Suprapubic skin (tissue), 4 donors: ENCODE measurements around the gene CCDC85A. TPM values are rescaled to one million over a fixed set of nuclear protein-coding genes. Genes with fewer than 3 reads are reported as not detected.

ENCODE experiments used
- DNase-seq, 2 donors: peaks; one replicate each; pipeline ENCODE4 v3.0.0-alpha.2; 2019; ENCODE audit warnings: low spot score in 2 of 2
- H3K27ac ChIP-seq: fragments of 200-600 bp; sonication (generic); one replicate; pipeline ENCODE4 v1.5.1; 2019
- H3K27me3 ChIP-seq: fragments of 200-600 bp; sonication (generic); one replicate; pipeline ENCODE4 v1.5.1; 2019
- H3K36me3 ChIP-seq: fragments of 200-600 bp; sonication (generic); one replicate; pipeline ENCODE4 v1.5.1; 2019
- H3K4me1 ChIP-seq: fragments of 200-600 bp; sonication (generic); one replicate; pipeline ENCODE4 v1.5.1; 2019
- H3K4me3 ChIP-seq: fragments of 200-600 bp; sonication (generic); one replicate; pipeline ENCODE4 v1.5.1; 2019; ENCODE audit warnings: mild to moderate bottlenecking
- H3K9me3 ChIP-seq: fragments of 200-600 bp; sonication (generic); one replicate; pipeline ENCODE4 v1.5.1; 2019
- EP300 ChIP-seq: sonication (generic); formaldehyde crosslinking; IDR thresholded peaks from one replicate; pipeline ENCODE4 v1.6.1; 2017; ENCODE audit warnings: antibody characterized with exemption
- POLR2A ChIP-seq, 2 donors: fragments of 450-650 bp; IDR thresholded peaks; one replicate each; pipeline ENCODE4 v1.6.1; 2017; ENCODE audit warnings: antibody characterized with exemption in 2 of 2, mild to moderate bottlenecking in 2 of 2, moderate library complexity in 2 of 2
- POLR2AphosphoS5 ChIP-seq, 3 donors: sonication (generic); formaldehyde crosslinking; IDR thresholded peaks; one replicate each; pipeline ENCODE4 v1.6.1; 2017; ENCODE audit warnings: antibody characterized with exemption in 3 of 3
- WGBS: methylation state at CpG from one replicate; pipeline ENCODE4 v1.1.5; 2018; 5-methylcytosine and 5-hydroxymethylcytosine counted together
- total RNA-seq, 4 donors: library from RNA; depleted of rRNA; stranded (reverse); fragments of >200 nt; gene quantifications; one replicate each; pipeline ENCODE4 v1.1.0, GENCODE V29; 2016
- TF ChIP-seq, protein P1 (sequence below), 2 donors: fragments of 200-600 bp in 1 of 2; fragments of 450-650 bp in 1 of 2; sonication (generic) in 1 of 2; IDR thresholded peaks; one replicate each; pipeline ENCODE4 v1.5.1; 2016 to 2019; ENCODE audit warnings: antibody characterized with exemption in 2 of 2, mild to moderate bottlenecking in 1 of 2, moderate library complexity in 1 of 2

The CCDC85A gene
- total RNA-seq, 4 donors from 2014 or later: 1.9 to 3.2 (median 2.5) TPM

DNA sequence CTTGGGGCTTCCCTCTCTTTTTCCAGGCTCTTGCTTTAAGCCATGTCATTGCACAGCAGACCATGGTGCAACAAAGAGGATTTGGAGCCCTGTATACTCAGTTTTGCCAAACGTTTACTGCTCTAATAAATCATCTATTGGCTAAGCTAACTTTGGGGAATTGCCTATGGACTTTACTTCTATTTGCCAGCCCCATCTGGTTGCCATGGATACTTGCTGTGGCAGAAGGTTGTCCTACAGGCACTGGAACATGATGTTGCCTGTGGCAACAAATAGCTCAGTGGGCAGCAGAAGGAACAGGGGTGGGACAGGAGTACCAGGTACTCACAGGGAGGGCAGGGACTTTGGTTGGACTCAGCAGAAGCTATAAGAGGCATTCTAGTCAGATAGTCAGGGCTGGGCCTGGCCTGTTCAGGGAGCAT lies 129.7 kb downstream of the CCDC85A start:
- Histone ChIP-seq H3K27ac (no peak overlapping the region), H3K27me3 (no peaks in the 10 kb centered on the region), H3K36me3 (no peaks in the 10 kb centered on the region), H3K9me3 (no peaks in the 10 kb centered on the region), H3K4me1 (no peaks in the 10 kb centered on the region), H3K4me3 (no peak overlapping the region)
- 31% methylated on average over 1 of the region's 1 CpG for WGBS
- TF ChIP-seq POLR2AphosphoS5 (IDR thresholded peaks at IDR 0.05) (no peak), EP300 (no peak), POLR2A (IDR thresholded peaks at IDR 0.05) (no peak)
- TF ChIP-seq, protein P1, sequence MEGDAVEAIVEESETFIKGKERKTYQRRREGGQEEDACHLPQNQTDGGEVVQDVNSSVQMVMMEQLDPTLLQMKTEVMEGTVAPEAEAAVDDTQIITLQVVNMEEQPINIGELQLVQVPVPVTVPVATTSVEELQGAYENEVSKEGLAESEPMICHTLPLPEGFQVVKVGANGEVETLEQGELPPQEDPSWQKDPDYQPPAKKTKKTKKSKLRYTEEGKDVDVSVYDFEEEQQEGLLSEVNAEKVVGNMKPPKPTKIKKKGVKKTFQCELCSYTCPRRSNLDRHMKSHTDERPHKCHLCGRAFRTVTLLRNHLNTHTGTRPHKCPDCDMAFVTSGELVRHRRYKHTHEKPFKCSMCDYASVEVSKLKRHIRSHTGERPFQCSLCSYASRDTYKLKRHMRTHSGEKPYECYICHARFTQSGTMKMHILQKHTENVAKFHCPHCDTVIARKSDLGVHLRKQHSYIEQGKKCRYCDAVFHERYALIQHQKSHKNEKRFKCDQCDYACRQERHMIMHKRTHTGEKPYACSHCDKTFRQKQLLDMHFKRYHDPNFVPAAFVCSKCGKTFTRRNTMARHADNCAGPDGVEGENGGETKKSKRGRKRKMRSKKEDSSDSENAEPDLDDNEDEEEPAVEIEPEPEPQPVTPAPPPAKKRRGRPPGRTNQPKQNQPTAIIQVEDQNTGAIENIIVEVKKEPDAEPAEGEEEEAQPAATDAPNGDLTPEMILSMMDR (IDR thresholded peaks at IDR 0.05): no peak
- DNase-seq: no peak

DNA sequence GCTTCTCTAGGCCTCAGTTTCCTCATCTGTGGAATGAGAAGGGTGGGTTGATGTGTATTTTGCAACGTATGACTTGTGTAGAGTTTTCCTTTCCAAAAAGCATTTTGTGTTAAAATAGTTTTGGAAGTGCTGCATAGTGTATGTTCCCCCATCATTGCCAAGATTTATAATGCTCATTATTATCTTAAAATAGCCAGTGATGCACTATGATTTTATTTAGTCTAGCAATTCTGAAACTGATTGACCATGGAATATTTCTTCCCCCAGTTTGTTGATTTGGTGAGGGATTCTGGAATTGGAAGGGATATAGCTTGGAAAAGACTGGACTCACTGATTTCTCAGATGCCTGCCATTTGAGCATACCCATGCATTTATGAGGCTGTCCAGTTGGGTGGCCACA lies 130.6 kb downstream of the CCDC85A start:
- Histone ChIP-seq H3K9me3 (no peaks in the 10 kb centered on the region), H3K27ac (no peak overlapping the region), H3K27me3 (no peaks in the 10 kb centered on the region), H3K4me1 (no peaks in the 10 kb centered on the region), H3K4me3 (no peak overlapping the region), H3K36me3 (no peaks in the 10 kb centered on the region)
- WGBS: 48% methylated on average over 1 of the region's 1 CpG
- DNase-seq: no peak
- TF ChIP-seq POLR2AphosphoS5 (IDR thresholded peaks at IDR 0.05) (no peak), POLR2A (IDR thresholded peaks at IDR 0.05) (no peak), EP300 (no peak)
- TF ChIP-seq, protein P1 (IDR thresholded peaks at IDR 0.05): no peak

DNA sequence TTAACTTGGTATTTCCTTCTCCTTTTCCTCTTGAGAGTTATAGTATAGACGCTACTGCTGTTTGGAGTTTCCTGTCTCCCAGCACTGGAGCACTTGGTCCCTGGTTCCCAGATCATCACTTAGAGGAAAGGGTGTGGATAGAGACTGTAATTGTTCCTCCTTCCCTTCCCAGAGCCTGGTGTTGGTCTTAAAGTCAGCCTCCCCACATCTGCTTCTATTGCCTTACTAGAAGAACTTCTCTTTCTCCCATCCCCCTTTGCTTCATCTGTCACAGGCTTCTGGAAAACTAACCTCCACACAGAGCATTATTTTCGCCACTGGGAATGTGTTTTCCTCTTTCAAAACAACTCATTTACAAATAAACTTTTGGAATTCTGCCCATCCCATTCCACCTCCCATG lies 131.0 kb downstream of the CCDC85A start:
- no peak for DNase-seq
- Histone ChIP-seq H3K36me3 (no peaks in the 10 kb centered on the region), H3K27me3 (no peaks in the 10 kb centered on the region), H3K4me3 (no peak overlapping the region), H3K4me1 (no peaks in the 10 kb centered on the region), H3K9me3 (no peaks in the 10 kb centered on the region), H3K27ac (no peak overlapping the region)
- 46% methylated on average over 2 of the region's 2 CpGs for WGBS
- no peak for TF ChIP-seq EP300
- TF ChIP-seq POLR2AphosphoS5 (IDR thresholded peaks at IDR 0.05): no peak
- TF ChIP-seq, protein P1 (IDR thresholded peaks at IDR 0.05): no peak
- no peak for TF ChIP-seq POLR2A (IDR thresholded peaks at IDR 0.05)

DNA sequence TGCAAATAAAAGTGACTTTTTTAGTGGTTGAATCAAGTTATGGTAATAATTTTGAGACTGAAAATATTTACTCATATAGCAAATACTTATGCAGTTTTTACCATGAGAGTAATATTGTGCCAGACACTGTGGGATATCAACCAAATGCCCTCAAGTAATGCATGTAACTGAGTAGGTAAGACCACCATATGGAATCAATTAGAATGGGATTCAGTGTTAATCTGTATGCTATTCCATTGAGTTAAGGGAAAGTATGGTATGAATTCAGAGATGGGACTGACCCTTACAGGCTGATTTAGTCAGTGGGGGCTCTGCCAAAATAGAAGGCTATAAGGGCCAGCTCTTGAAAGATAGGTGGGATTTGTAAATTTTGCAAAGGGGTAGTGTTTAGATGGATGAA lies 131.6 kb downstream of the CCDC85A start:
- H3K4me1 ChIP-seq: no peaks in the 10 kb centered on the region
- no peak overlapping the region for H3K4me3 ChIP-seq
- no peak for TF ChIP-seq POLR2A (IDR thresholded peaks at IDR 0.05)
- no peak for TF ChIP-seq EP300
- TF ChIP-seq, protein P1 (IDR thresholded peaks at IDR 0.05): no peak
- TF ChIP-seq POLR2AphosphoS5 (IDR thresholded peaks at IDR 0.05): no peak
- H3K27me3 ChIP-seq: no peaks in the 10 kb centered on the region
- DNase-seq: no peak
- H3K36me3 ChIP-seq: no peaks in the 10 kb centered on the region
- H3K9me3 ChIP-seq: no peaks in the 10 kb centered on the region
- no peak overlapping the region for H3K27ac ChIP-seq

DNA sequence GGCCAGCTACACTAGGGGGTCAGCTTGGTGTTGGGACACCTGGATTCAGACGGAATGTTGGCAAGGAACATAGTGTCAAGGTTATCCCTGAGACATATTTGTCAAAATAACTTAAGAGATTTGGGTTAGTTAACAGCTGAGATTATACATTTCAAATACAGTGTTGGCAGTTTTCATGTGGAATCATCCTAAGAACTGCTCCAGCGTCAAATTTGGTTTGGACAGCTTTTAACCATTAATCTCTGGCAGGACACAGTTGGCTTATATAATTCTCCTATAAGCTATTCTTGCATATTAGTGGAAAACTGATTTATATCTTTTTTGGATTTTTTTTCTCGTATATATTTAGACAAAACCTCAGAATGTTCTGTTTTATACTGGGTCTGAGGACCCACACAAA lies 132.2 kb downstream of the CCDC85A start:
- Histone ChIP-seq H3K36me3 (no peaks in the 10 kb centered on the region), H3K4me1 (no peaks in the 10 kb centered on the region), H3K9me3 (no peaks in the 10 kb centered on the region), H3K27ac (no peak overlapping the region), H3K27me3 (no peaks in the 10 kb centered on the region), H3K4me3 (no peak overlapping the region)
- no peak for DNase-seq
- WGBS: 86% methylated on average over 3 of the region's 3 CpGs
- TF ChIP-seq, protein P1 (IDR thresholded peaks at IDR 0.05): no peak
- TF ChIP-seq POLR2A (IDR thresholded peaks at IDR 0.05) (no peak), POLR2AphosphoS5 (IDR thresholded peaks at IDR 0.05) (no peak), EP300 (no peak)
